ENCODE measurements around the gene MS4A15.

DNA sequence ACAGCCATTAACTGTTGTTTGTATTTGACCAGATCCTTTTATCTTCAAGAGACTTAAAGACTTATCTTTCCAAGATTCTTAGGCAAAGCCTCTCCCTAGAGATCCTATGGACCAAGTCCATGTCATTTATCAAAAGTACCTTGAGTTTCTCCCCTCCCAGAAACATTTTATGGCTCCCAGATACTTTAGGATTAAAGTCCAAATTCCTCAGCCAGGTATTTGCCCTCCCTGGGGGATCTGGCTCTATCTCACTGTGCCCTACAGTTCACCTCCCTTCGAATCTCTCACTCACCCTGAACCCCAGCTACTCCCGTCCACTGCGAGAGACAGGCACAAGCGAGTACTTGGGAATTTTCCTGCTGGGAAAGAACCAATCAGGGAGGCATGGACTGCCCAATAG lies 45.4 kb upstream of the MS4A15 start:
- TF ChIP-seq, protein P1, sequence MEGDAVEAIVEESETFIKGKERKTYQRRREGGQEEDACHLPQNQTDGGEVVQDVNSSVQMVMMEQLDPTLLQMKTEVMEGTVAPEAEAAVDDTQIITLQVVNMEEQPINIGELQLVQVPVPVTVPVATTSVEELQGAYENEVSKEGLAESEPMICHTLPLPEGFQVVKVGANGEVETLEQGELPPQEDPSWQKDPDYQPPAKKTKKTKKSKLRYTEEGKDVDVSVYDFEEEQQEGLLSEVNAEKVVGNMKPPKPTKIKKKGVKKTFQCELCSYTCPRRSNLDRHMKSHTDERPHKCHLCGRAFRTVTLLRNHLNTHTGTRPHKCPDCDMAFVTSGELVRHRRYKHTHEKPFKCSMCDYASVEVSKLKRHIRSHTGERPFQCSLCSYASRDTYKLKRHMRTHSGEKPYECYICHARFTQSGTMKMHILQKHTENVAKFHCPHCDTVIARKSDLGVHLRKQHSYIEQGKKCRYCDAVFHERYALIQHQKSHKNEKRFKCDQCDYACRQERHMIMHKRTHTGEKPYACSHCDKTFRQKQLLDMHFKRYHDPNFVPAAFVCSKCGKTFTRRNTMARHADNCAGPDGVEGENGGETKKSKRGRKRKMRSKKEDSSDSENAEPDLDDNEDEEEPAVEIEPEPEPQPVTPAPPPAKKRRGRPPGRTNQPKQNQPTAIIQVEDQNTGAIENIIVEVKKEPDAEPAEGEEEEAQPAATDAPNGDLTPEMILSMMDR (IDR thresholded peaks at IDR 0.05): no peak
- no peak for TF ChIP-seq ZFX (IDR thresholded peaks at IDR 0.05; ENCODE audit: borderline replicate concordance)

Data from 22Rv1 (cell line).